SH-SY5Y (cell line): ENCODE results near the gene SMARCA2.

ENCODE experiments used
- GATA2 ChIP-seq: IDR thresholded peaks from 2 replicates; pipeline ENCODE4 v1.6.1; 2011; ENCODE audit warnings: mild to moderate bottlenecking, low read depth, low read length
- GATA3 ChIP-seq: IDR thresholded peaks from 2 replicates; pipeline ENCODE4 v1.6.1; 2011; ENCODE audit warnings: low read depth, mild to moderate bottlenecking, low read length, moderate library complexity

- TF ChIP-seq GATA2 = no peak
- TF ChIP-seq GATA3 = no peak
These were observed 32.8 kb downstream of the SMARCA2 start for GRCh38 chr9:2047916-2048315.
